Ecto neural progenitor cell (in vitro differentiated cells): ENCODE data around the gene CTF1.
A peak's percentile ranks its signal among the peaks of the same experiment; 100 is the strongest.
"Not testable (repeated sequence)": the region's sequence is repeated elsewhere in the genome, so short reads cannot be mapped to it uniquely, and the experiment has no call there.

Experiments used
- DNase-seq: peaks from one replicate; pipeline ENCODE4 v3.0.0-alpha.2; 2018; ENCODE audit warnings: low spot score

Gene CTF1

GRCh38 chr16:30888856-30889499 is 7.4 kb upstream of the CTF1 start:
- no peak for DNase-seq

- no peak for DNase-seq
Measured at GRCh38 chr16:30889721-30890120, 6.7 kb upstream of the CTF1 start.

- not testable (repeated sequence) for DNase-seq
Measured at GRCh38 chr16:30891043-30891823, 5.2 kb upstream of the CTF1 start.

GRCh38 chr16:30892670-30893416 is 3.6 kb upstream of the CTF1 start:
- no peak for DNase-seq

- DNase-seq: no peak
Measured at GRCh38 chr16:30893417-30893743, 3.0 kb upstream of the CTF1 start.

- peak; percentile 95 for DNase-seq
Measured at GRCh38 chr16:30893744-30894539, 2.5 kb upstream of the CTF1 start, which contains the start of gene BCL7C. Gene BCL7C (minus strand): TSS chr16:30894077. CDS start chr16:30893944, 133 bp downstream.

GRCh38 chr16:30894540-30895368 is 1.7 kb upstream of the CTF1 start:
- DNase-seq: no peak

GRCh38 chr16:30895627-30896260 is 670 bp upstream of the CTF1 start:
- peak; percentile 53 for DNase-seq

- peak; percentile 95 for DNase-seq
Measured at GRCh38 chr16:30896889-30897733, 697 bp downstream of the CTF1 start.

GRCh38 chr16:30899794-30900193 is 3.4 kb downstream of the CTF1 start:
- no peak for DNase-seq

GRCh38 chr16:30900588-30900987 is 4.2 kb downstream of the CTF1 start:
- DNase-seq: no peak

- no peak for DNase-seq
Measured at GRCh38 chr16:30901201-30902028, 5.0 kb downstream of the CTF1 start.

- peak; percentile 86 for DNase-seq
Measured at GRCh38 chr16:30902029-30902972, 5.9 kb downstream of the CTF1 start.

- DNase-seq: no peak
Measured at GRCh38 chr16:30903002-30903401, 6.6 kb downstream of the CTF1 start.

- no peak for DNase-seq
Measured at GRCh38 chr16:30903596-30903995, 7.2 kb downstream of the CTF1 start.

GRCh38 chr16:30904114-30904780 is 7.8 kb downstream of the CTF1 start:
- DNase-seq: no peak

GRCh38 chr16:30907064-30907463 is 10.7 kb downstream of the CTF1 start:
- DNase-seq: no peak
